ENCODE measurements around the gene GRIFIN. TPM values are rescaled to one million over a fixed set of nuclear protein-coding genes. Genes with fewer than 3 reads are reported as not detected.
A peak's percentile ranks its signal among the peaks of the same experiment; 100 is the strongest.

Gene GRIFIN
- total RNA-seq, 1 donor from 2014 or later, result not detected

GRCh38 chr7:2494191-2495130 is 18.3 kb upstream of the GRIFIN start:
- no peak overlapping the region for H3K27ac Mint-ChIP-seq (ENCODE audit: unreplicated experiment)
- DNase-seq (ENCODE audit: low read depth), result no peak

GRCh38 chr7:2493205-2494164 is 17.3 kb upstream of the GRIFIN start:
- Histone ChIP-seq H3K4me3 (ENCODE audit: insufficient read depth, low read depth, low read length) (no peak overlapping the region), H3K36me3 (ENCODE audit: insufficient read depth, low read length) (no peaks in the 10 kb centered on the region), H3K9ac (ENCODE audit: low read length) (no peak overlapping the region), H3K4me1 (ENCODE audit: insufficient read depth, low read length) (peaks cover 9% of the 10 kb centered on the region), H2AFZ (ENCODE audit: low read depth, low read length) (no peak overlapping the region), H3K27me3 (ENCODE audit: insufficient read depth, low read length) (no peaks in the 10 kb centered on the region), H3K79me2 (ENCODE audit: insufficient read depth, low read length) (no peaks in the 10 kb centered on the region), H3K27ac (ENCODE audit: low read depth, low read length) (no peak overlapping the region), H3K9me3 (ENCODE audit: insufficient read depth, low read depth, low read length) (no peaks in the 10 kb centered on the region), H4K20me1 (ENCODE audit: insufficient read depth, low read length) (no peaks in the 10 kb centered on the region), H3K4me2 (ENCODE audit: low read length) (peak overlapping the region; percentile 33)
- Mint-ChIP-seq H3K27me3 (ENCODE audit: low read depth, unreplicated experiment) (peaks cover 12% of the 10 kb centered on the region), H3K4me1 (ENCODE audit: low read depth, unreplicated experiment) (peaks cover 2% of the 10 kb centered on the region), H3K36me3 (ENCODE audit: low read depth, unreplicated experiment) (no peaks in the 10 kb centered on the region), H3K4me3 (ENCODE audit: unreplicated experiment) (no peak overlapping the region), H3K27ac (ENCODE audit: unreplicated experiment) (no peak overlapping the region), H3K9me3 (ENCODE audit: unreplicated experiment) (peaks cover 1% of the 10 kb centered on the region)
- TF ChIP-seq EZH2 (IDR thresholded peaks at IDR 0.05; ENCODE audit: insufficient read depth, low read length) (no peak), CTCF (IDR thresholded peaks at IDR 0.05; ENCODE audit: insufficient read depth, low read depth, low read length) (no peak)
- DNase-seq (ENCODE audit: low read depth), result no peak
- FAIRE-seq, result no peak

More at GRCh38 chr7:2494191-2495130, 18.3 kb upstream of the GRIFIN start:
- H4K20me1 ChIP-seq (ENCODE audit: insufficient read depth, low read length), result no peaks in the 10 kb centered on the region
- no peak overlapping the region for H3K27ac ChIP-seq (ENCODE audit: low read depth, low read length)
- H3K27me3 ChIP-seq (ENCODE audit: insufficient read depth, low read length), result no peaks in the 10 kb centered on the region
- no peaks in the 10 kb centered on the region for H3K9me3 ChIP-seq (ENCODE audit: insufficient read depth, low read depth, low read length)
- no peak overlapping the region for H2AFZ ChIP-seq (ENCODE audit: low read depth, low read length)
- H3K4me2 ChIP-seq (ENCODE audit: low read length), result no peak overlapping the region
- TF ChIP-seq CTCF (IDR thresholded peaks at IDR 0.05; ENCODE audit: insufficient read depth, low read depth, low read length) (no peak), EZH2 (IDR thresholded peaks at IDR 0.05; ENCODE audit: insufficient read depth, low read length) (no peak)
- no peak overlapping the region for H3K4me3 ChIP-seq (ENCODE audit: insufficient read depth, low read depth, low read length)
- FAIRE-seq, result no peak
- H3K36me3 ChIP-seq (ENCODE audit: insufficient read depth, low read length), result no peaks in the 10 kb centered on the region
- no peak overlapping the region for H3K9ac ChIP-seq (ENCODE audit: low read length)
- H3K79me2 ChIP-seq (ENCODE audit: insufficient read depth, low read length), result no peaks in the 10 kb centered on the region
- H3K4me1 ChIP-seq (ENCODE audit: insufficient read depth, low read length), result peaks cover 10% of the 10 kb centered on the region
- H3K9me3 Mint-ChIP-seq (ENCODE audit: unreplicated experiment), result peaks cover 1% of the 10 kb centered on the region
- no peaks in the 10 kb centered on the region for H3K36me3 Mint-ChIP-seq (ENCODE audit: low read depth, unreplicated experiment)
- peaks cover 2% of the 10 kb centered on the region for H3K4me1 Mint-ChIP-seq (ENCODE audit: low read depth, unreplicated experiment)
- no peak overlapping the region for H3K4me3 Mint-ChIP-seq (ENCODE audit: unreplicated experiment)
- H3K27me3 Mint-ChIP-seq (ENCODE audit: low read depth, unreplicated experiment), result peaks cover 9% of the 10 kb centered on the region

Measured in astrocyte (in vitro differentiated cells and primary cell).